H54 (cell line): ENCODE results near the gene TSHZ1.

Experiments used
- DNase-seq: peaks from one replicate; pipeline ENCODE4 v3.0.0; 2011; ENCODE audit warnings: low spot score, mixed read lengths; ENCODE audit not compliant: insufficient read length
- FAIRE-seq: peaks from 3 replicates; lab custom pipeline; 2011; peaks lifted over from hg19 to GRCh38; lab: Jason Lieb, UNC
- POLR2A ChIP-seq: IDR thresholded peaks from 2 replicates; pipeline ENCODE4 v1.6.1; 2011; ENCODE audit warnings: low read depth, mild to moderate bottlenecking, low read length

Gene TSHZ1

GRCh38 chr18:75198036-75198435 is 12.6 kb upstream of the TSHZ1 start:
- DNase-seq: no peak
- FAIRE-seq: no peak
- no peak for TF ChIP-seq POLR2A

GRCh38 chr18:75199327-75199726 is 11.3 kb upstream of the TSHZ1 start:
- TF ChIP-seq POLR2A: no peak
- no peak for FAIRE-seq

GRCh38 chr18:75200071-75200470 is 10.5 kb upstream of the TSHZ1 start:
- no peak for FAIRE-seq
- TF ChIP-seq POLR2A: no peak
- no peak for DNase-seq

More at GRCh38 chr18:75199327-75199726, 11.3 kb upstream of the TSHZ1 start:
- DNase-seq: no peak

GRCh38 chr18:75200605-75201280 is 9.9 kb upstream of the TSHZ1 start:
- DNase-seq (no peak), FAIRE-seq (no peak)
- no peak for TF ChIP-seq POLR2A

GRCh38 chr18:75201282-75202270 is 9.0 kb upstream of the TSHZ1 start:
- FAIRE-seq (no peak), DNase-seq (no peak)
- TF ChIP-seq POLR2A: no peak

- no peak for TF ChIP-seq POLR2A
- DNase-seq (no peak), FAIRE-seq (no peak)
These were observed 7.8 kb upstream of the TSHZ1 start for GRCh38 chr18:75202696-75203365.

GRCh38 chr18:75203416-75204268 is 7.0 kb upstream of the TSHZ1 start:
- TF ChIP-seq POLR2A: no peak
- no peak for DNase-seq
- no peak for FAIRE-seq

GRCh38 chr18:75204269-75204731 is 6.3 kb upstream of the TSHZ1 start:
- DNase-seq: no peak
- no peak for FAIRE-seq
- no peak for TF ChIP-seq POLR2A

- no peak for DNase-seq
- no peak for TF ChIP-seq POLR2A
- no peak for FAIRE-seq
These were observed 5.7 kb upstream of the TSHZ1 start for GRCh38 chr18:75204732-75205513.

GRCh38 chr18:75205514-75206132 is 5.0 kb upstream of the TSHZ1 start:
- no peak for TF ChIP-seq POLR2A
- FAIRE-seq (no peak), DNase-seq (no peak)

- TF ChIP-seq POLR2A: no peak
- no peak for FAIRE-seq
- no peak for DNase-seq
These were observed 3.9 kb upstream of the TSHZ1 start for GRCh38 chr18:75206452-75207309.
